Endodermal cell (in vitro differentiated cells): Measurements from ENCODE around the gene OLFM4. TPM values are rescaled to one million over a fixed set of nuclear protein-coding genes. Genes with fewer than 3 reads are reported as not detected.

Source experiments
- DNase-seq: peaks from one replicate; pipeline ENCODE4 v3.0.0-alpha.2; 2017
- H3K27ac ChIP-seq: 2 replicates; pipeline ENCODE4 v1.5.1; 2013; ENCODE audit warnings: mild to moderate bottlenecking, low read depth, low read length, moderate library complexity
- H3K27me3 ChIP-seq: 2 replicates; pipeline ENCODE4 v1.6.1; 2013; ENCODE audit warnings: mild to moderate bottlenecking, low read length, moderate library complexity; ENCODE audit not compliant: insufficient read depth, control insufficient read depth, poor library complexity, severe bottlenecking
- H3K36me3 ChIP-seq: 2 replicates; pipeline ENCODE4 v1.7.0; 2013; ENCODE audit warnings: mild to moderate bottlenecking, low read length, moderate library complexity; ENCODE audit not compliant: control insufficient read depth, insufficient read depth
- H3K4me1 ChIP-seq: one replicate; pipeline ENCODE4 v1.7.0; 2013; ENCODE audit warnings: low read length; ENCODE audit not compliant: control insufficient read depth, insufficient read depth
- H3K4me3 ChIP-seq: 2 replicates; pipeline ENCODE4 v1.5.1; 2013; ENCODE audit warnings: mild to moderate bottlenecking, low read length, moderate library complexity
- H3K9ac ChIP-seq: 2 replicates; pipeline ENCODE4 v1.6.1; 2013; ENCODE audit warnings: mild to moderate bottlenecking, low read length, moderate library complexity; ENCODE audit not compliant: poor library complexity, severe bottlenecking; ENCODE audit errors: extremely low read depth
- H3K9me3 ChIP-seq: 2 replicates; pipeline ENCODE4 v1.6.1; 2013; ENCODE audit warnings: mild to moderate bottlenecking, low read length, moderate library complexity; ENCODE audit not compliant: control insufficient read depth
- H3K27ac Mint-ChIP-seq: 2 replicates; pipeline ENCODE4 v1.8.0; 2020; ENCODE audit warnings: mixed read lengths
- H3K27me3 Mint-ChIP-seq: 2 replicates; pipeline ENCODE4 v1.8.0; 2021; ENCODE audit warnings: mild to moderate bottlenecking, mixed read lengths; ENCODE audit not compliant: insufficient read depth
- H3K36me3 Mint-ChIP-seq: 2 replicates; pipeline ENCODE4 v1.8.0; 2020; ENCODE audit warnings: low read depth, mixed read lengths
- H3K4me1 Mint-ChIP-seq: 2 replicates; pipeline ENCODE4 v1.8.0; 2020; ENCODE audit warnings: mixed read lengths
- H3K4me3 Mint-ChIP-seq: 2 replicates; pipeline ENCODE4 v1.8.0; 2020; ENCODE audit warnings: mild to moderate bottlenecking, moderate library complexity, mixed read lengths
- H3K9me3 Mint-ChIP-seq: 2 replicates; pipeline ENCODE4 v1.8.0; 2020; ENCODE audit warnings: mild to moderate bottlenecking, mixed read lengths
- WGBS, 2 experiments: methylation state at CpG; one replicate each; pipeline versions ENCODE4 v1.1.5 to v1.1.7; 2013; ENCODE audit warnings: missing lambda C conversion rate in 2 of 2, mixed read lengths in 1 of 2; ENCODE audit not compliant: insufficient coverage in 1 of 2, insufficient read length in 1 of 2; 5-methylcytosine and 5-hydroxymethylcytosine counted together
- total RNA-seq, 2 donors: library from RNA; stranded (reverse); fragmentation: NEBNext Ultra II Directional in 1 of 2; extraction: Animal tissue kit (Norgen Biotek cat#: 25700) in 1 of 2; gene quantifications; 2 replicates in 1 of 2; 3 replicates in 1 of 2; pipeline ENCODE4 v1.2.1, GENCODE V29; 2021
- TF ChIP-seq, protein P1 (sequence below): fragments of 200-600 bp; sonication (generic); conservative IDR thresholded peaks from 2 replicates; pipeline ENCODE4 v1.5.0; 2021; ENCODE audit warnings: antibody characterized with exemption, mild to moderate bottlenecking

OLFM4 gene
- total RNA-seq, 2 donors from 2014 or later: not detected

DNA sequence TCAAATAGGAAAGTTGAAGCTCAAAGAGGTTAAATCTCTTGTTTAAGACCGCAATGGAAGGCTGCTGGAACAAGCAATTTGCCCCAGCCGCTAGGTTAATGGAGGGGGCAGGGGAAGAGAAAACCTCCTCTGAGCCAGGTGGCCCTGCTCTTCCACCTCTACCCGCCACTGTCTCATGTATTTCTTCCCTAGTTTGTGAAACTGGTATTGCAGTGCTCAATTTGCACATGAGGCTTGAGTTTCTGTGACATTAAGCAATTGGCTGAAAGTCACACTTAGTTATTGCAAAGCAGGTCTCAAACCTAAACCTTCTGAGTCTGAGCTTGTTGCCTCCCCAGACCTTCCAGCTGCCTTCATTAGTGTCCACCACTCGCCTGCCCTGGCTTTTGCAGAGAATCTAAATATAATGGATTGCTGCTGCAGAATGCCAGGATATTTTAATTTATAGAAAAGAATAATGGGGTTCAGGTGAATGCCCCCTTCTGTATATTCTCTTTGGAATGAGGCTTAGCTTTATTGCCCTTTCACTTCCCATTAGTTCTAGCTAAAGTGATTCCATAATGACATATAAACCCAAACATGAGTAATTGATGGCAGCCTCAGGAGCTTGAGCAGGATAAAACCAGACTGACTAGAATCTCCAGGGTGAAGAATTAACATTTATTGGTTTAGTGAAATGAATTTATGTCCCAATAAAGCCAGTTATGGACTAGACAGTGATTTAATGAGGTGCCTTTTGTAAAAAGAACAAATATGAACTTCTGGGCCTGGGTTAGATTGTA lies 27.0 kb upstream of the OLFM4 start:
- no peaks in the 10 kb centered on the region for H3K9me3 ChIP-seq
- Mint-ChIP-seq H3K9me3 (no peaks in the 10 kb centered on the region), H3K27ac (no peak overlapping the region), H3K4me3 (no peak overlapping the region), H3K4me1 (no peaks in the 10 kb centered on the region), H3K27me3 (peaks cover 2% of the 10 kb centered on the region), H3K36me3 (no peaks in the 10 kb centered on the region)
- DNase-seq: no peak
- no peak overlapping the region for H3K9ac ChIP-seq
- 88 to 95% methylated on average over 1 to 4 of the region's 4 CpGs for WGBS, 2 experiments
- no peak overlapping the region for H3K4me3 ChIP-seq
- H3K27me3 ChIP-seq: peaks cover 21% of the 10 kb centered on the region
- TF ChIP-seq, protein P1, sequence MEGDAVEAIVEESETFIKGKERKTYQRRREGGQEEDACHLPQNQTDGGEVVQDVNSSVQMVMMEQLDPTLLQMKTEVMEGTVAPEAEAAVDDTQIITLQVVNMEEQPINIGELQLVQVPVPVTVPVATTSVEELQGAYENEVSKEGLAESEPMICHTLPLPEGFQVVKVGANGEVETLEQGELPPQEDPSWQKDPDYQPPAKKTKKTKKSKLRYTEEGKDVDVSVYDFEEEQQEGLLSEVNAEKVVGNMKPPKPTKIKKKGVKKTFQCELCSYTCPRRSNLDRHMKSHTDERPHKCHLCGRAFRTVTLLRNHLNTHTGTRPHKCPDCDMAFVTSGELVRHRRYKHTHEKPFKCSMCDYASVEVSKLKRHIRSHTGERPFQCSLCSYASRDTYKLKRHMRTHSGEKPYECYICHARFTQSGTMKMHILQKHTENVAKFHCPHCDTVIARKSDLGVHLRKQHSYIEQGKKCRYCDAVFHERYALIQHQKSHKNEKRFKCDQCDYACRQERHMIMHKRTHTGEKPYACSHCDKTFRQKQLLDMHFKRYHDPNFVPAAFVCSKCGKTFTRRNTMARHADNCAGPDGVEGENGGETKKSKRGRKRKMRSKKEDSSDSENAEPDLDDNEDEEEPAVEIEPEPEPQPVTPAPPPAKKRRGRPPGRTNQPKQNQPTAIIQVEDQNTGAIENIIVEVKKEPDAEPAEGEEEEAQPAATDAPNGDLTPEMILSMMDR: no peak
- H3K4me1 ChIP-seq: no peaks in the 10 kb centered on the region
- no peaks in the 10 kb centered on the region for H3K36me3 ChIP-seq
- no peak overlapping the region for H3K27ac ChIP-seq

DNA sequence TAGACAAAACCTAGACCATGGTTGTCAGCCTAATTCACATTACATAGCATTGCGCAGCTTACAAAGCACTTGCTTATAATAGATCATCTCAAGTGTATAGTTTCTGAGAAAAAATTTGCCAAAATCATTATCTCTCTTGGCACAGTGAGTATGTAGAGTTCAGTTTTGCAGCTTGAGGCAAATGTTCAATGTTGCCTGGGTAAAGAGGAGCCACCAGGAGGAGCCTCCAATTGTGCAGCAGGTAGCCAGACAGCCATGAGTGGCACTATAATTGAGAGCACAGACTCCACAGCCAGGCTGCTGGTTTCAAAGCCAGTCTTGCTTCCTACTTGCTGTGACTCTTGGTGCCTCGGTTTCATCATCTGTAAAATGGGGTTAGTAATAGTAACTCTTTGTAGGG lies 24.0 kb upstream of the OLFM4 start:
- H3K4me3 ChIP-seq: no peak overlapping the region
- H3K36me3 Mint-ChIP-seq: no peaks in the 10 kb centered on the region
- no peak overlapping the region for H3K27ac ChIP-seq
- WGBS, 2 experiments: 94% methylated on average over 2 of the region's 2 CpGs; no CpG with 5 or more reads in 1 of the 2 experiments
- no peak overlapping the region for H3K4me3 Mint-ChIP-seq
- no peaks in the 10 kb centered on the region for H3K36me3 ChIP-seq
- no peaks in the 10 kb centered on the region for H3K9me3 ChIP-seq
- DNase-seq: no peak
- no peaks in the 10 kb centered on the region for H3K4me1 ChIP-seq
- TF ChIP-seq, protein P1: peak; percentile 50
- H3K27me3 ChIP-seq: peaks cover 2% of the 10 kb centered on the region
- H3K27me3 Mint-ChIP-seq: no peaks in the 10 kb centered on the region
- H3K9ac ChIP-seq: no peak overlapping the region
- H3K4me1 Mint-ChIP-seq: no peaks in the 10 kb centered on the region
- no peak overlapping the region for H3K27ac Mint-ChIP-seq
- H3K9me3 Mint-ChIP-seq: no peaks in the 10 kb centered on the region

DNA sequence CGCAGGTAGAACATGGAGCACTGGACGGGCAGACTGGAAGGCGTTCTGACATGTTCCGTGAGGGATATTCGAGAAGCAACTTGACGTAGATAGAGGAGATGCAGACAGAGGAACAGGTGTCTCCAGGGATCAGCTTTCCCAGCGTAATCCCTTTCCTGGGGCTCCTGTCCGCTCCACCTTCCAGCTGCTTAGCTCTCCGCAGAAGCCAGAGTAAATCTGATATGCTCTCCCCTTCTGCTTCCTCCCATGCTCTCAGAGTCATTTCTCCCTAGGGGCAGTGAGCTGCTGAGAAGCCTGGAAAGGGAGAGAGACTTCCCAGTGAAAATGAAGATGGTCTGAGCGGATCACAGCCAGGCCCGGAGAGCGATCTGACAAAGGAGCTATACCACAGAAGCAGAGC lies 23.0 kb upstream of the OLFM4 start:
- Mint-ChIP-seq H3K27ac (no peak overlapping the region), H3K27me3 (no peaks in the 10 kb centered on the region), H3K4me1 (peaks cover 1% of the 10 kb centered on the region), H3K4me3 (no peak overlapping the region), H3K9me3 (no peaks in the 10 kb centered on the region), H3K36me3 (no peaks in the 10 kb centered on the region)
- H3K36me3 ChIP-seq: no peaks in the 10 kb centered on the region
- H3K9me3 ChIP-seq: no peaks in the 10 kb centered on the region
- no peaks in the 10 kb centered on the region for H3K27me3 ChIP-seq
- no peak overlapping the region for H3K4me3 ChIP-seq
- no peak for DNase-seq
- no peaks in the 10 kb centered on the region for H3K4me1 ChIP-seq
- TF ChIP-seq, protein P1: no peak
- no peak overlapping the region for H3K27ac ChIP-seq
- WGBS, 2 experiments: 89 to 92% methylated on average over 9 to 12 of the region's 12 CpGs
- no peak overlapping the region for H3K9ac ChIP-seq
